Liver (tissue), 3 donors: ENCODE data around the gene BAIAP3.

Experiments used
- JUND ChIP-seq, 2 donors: IDR thresholded peaks; 2 replicates each; pipeline ENCODE4 v1.6.1; 2016; ENCODE audit warnings: antibody characterized with exemption in 2 of 2
- MAX ChIP-seq: IDR thresholded peaks from 2 replicates; pipeline ENCODE4 v1.6.1; 2016; ENCODE audit warnings: antibody characterized with exemption
- NR2F2 ChIP-seq: IDR thresholded peaks from 2 replicates; pipeline ENCODE4 v1.6.1; 2016; ENCODE audit warnings: antibody characterized with exemption
- RAD21 ChIP-seq, 2 donors: IDR thresholded peaks; 2 replicates each; pipeline ENCODE4 v1.6.1; 2016; ENCODE audit warnings: antibody characterized with exemption in 2 of 2, mild to moderate bottlenecking in 2 of 2
- YY1 ChIP-seq: IDR thresholded peaks from 2 replicates; pipeline ENCODE4 v1.6.1; 2016; ENCODE audit warnings: antibody characterized with exemption, mild to moderate bottlenecking
- TF ChIP-seq, protein P1 (sequence below): fragments of 150-350 bp; IDR thresholded peaks from 2 replicates; pipeline ENCODE4 v1.5.1; 2017; ENCODE audit warnings: improper control_type of control experiment, low read depth, low read length; ENCODE audit not compliant: missing input control
- donor health status: healthy.
- donor health status: healthy.

DNA sequence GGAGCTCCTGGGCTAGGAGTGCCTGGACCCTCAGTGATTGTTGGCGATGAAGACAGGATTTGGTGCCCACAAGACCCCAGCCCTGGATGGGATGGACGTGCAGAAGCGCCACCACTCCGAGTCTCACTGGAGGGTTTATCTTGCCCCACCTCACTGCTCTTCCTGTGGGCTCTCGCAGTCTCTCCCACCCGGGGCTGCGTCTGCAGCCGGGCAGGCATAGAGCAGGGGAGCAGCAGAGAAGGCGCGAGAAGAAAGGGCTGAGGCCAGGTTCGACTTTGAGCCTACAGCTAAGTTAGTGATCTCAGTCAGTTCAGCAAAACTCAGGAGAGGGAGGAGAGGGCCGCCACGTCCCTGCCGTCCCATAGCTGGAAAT lies 17.4 kb upstream of the BAIAP3 start:
- TF ChIP-seq MAX (no peak), YY1 (no peak), RAD21 (IDR thresholded peaks at IDR 0.05) (no peak), NR2F2 (no peak), JUND (IDR thresholded peaks at IDR 0.05) (no peak)
- TF ChIP-seq, protein P1, sequence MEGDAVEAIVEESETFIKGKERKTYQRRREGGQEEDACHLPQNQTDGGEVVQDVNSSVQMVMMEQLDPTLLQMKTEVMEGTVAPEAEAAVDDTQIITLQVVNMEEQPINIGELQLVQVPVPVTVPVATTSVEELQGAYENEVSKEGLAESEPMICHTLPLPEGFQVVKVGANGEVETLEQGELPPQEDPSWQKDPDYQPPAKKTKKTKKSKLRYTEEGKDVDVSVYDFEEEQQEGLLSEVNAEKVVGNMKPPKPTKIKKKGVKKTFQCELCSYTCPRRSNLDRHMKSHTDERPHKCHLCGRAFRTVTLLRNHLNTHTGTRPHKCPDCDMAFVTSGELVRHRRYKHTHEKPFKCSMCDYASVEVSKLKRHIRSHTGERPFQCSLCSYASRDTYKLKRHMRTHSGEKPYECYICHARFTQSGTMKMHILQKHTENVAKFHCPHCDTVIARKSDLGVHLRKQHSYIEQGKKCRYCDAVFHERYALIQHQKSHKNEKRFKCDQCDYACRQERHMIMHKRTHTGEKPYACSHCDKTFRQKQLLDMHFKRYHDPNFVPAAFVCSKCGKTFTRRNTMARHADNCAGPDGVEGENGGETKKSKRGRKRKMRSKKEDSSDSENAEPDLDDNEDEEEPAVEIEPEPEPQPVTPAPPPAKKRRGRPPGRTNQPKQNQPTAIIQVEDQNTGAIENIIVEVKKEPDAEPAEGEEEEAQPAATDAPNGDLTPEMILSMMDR, result no peak
